Mesenchymal stem cell (in vitro differentiated cells and primary cell): ENCODE results near the gene NEK3.
"Not testable (repeated sequence)": the region's sequence is repeated elsewhere in the genome, so short reads cannot be mapped to it uniquely, and the experiment has no call there.

Source experiments
- DNase-seq: peaks from one replicate; pipeline ENCODE4 v3.0.0-alpha.2; 2013
- H2AFZ ChIP-seq: one replicate; pipeline ENCODE4 v1.6.1; 2013; ENCODE audit warnings: low read depth, mild to moderate bottlenecking, control low read depth, inconsistent platforms, low read length, moderate library complexity
- H2AK5ac ChIP-seq: 2 replicates; pipeline ENCODE4 v1.6.1; 2013; ENCODE audit warnings: low read length, moderate library complexity, mild to moderate bottlenecking, inconsistent platforms; ENCODE audit not compliant: severe bottlenecking
- H2BK120ac ChIP-seq: one replicate; pipeline ENCODE4 v1.6.1; 2013; ENCODE audit warnings: low read depth, mild to moderate bottlenecking, inconsistent platforms, low read length, moderate library complexity
- H2BK12ac ChIP-seq, 2 experiments: one replicate each; pipeline ENCODE4 v1.6.1; 2013; ENCODE audit warnings: inconsistent platforms in 2 of 2, low read length in 2 of 2, mild to moderate bottlenecking in 2 of 2, moderate library complexity in 2 of 2, control low read depth in 1 of 2
- H2BK15ac ChIP-seq: one replicate; pipeline ENCODE4 v1.6.1; 2013; ENCODE audit warnings: mild to moderate bottlenecking, low read depth, inconsistent platforms; ENCODE audit not compliant: poor library complexity, severe bottlenecking
- H2BK5ac ChIP-seq: 2 replicates; pipeline ENCODE4 v1.6.1; 2013; ENCODE audit warnings: low read depth, mild to moderate bottlenecking, low read length, control low read depth, inconsistent platforms; ENCODE audit not compliant: poor library complexity, severe bottlenecking
- H3K14ac ChIP-seq, 2 experiments: one replicate each; pipeline ENCODE4 v1.6.1; 2013; ENCODE audit warnings: inconsistent platforms in 2 of 2, low read length in 2 of 2, control low read depth in 1 of 2, mild to moderate bottlenecking in 1 of 2, moderate library complexity in 1 of 2
- H3K18ac ChIP-seq, 2 experiments: one replicate each; pipeline ENCODE4 v1.6.1; 2013; ENCODE audit warnings: inconsistent platforms in 2 of 2, low read length in 2 of 2, control low read depth in 1 of 2, low read depth in 1 of 2, mild to moderate bottlenecking in 1 of 2
- H3K23ac ChIP-seq, 2 experiments: one replicate each; pipeline ENCODE4 v1.6.1; 2013; ENCODE audit warnings: inconsistent platforms in 2 of 2, low read length in 2 of 2, mild to moderate bottlenecking in 2 of 2, moderate library complexity in 2 of 2, control low read depth in 1 of 2
- H3K27ac ChIP-seq: 2 replicates; pipeline ENCODE4 v1.5.1; 2013; ENCODE audit warnings: mild to moderate bottlenecking, moderate library complexity, low read length, control low read depth, inconsistent platforms; ENCODE audit not compliant: poor library complexity, severe bottlenecking
- H3K27me3 ChIP-seq, 2 experiments: 2 replicates each; pipeline versions ENCODE4 v1.6.1 to v1.7.0; 2013; ENCODE audit warnings: low read length in 2 of 2, mild to moderate bottlenecking in 2 of 2, moderate library complexity in 2 of 2, control low read depth in 1 of 2, inconsistent platforms in 1 of 2; ENCODE audit not compliant: control insufficient read depth in 1 of 2, insufficient read depth in 1 of 2
- H3K36me3 ChIP-seq, 2 experiments: 2 replicates each; pipeline versions ENCODE4 v1.6.1 to v1.7.0; 2013; ENCODE audit warnings: low read length in 2 of 2, control low read depth in 1 of 2, inconsistent platforms in 1 of 2, low read depth in 1 of 2, mild to moderate bottlenecking in 1 of 2; ENCODE audit not compliant: insufficient read depth in 2 of 2, control insufficient read depth in 1 of 2
- H3K4ac ChIP-seq, 2 experiments: one replicate each; pipeline ENCODE4 v1.6.1; 2013; ENCODE audit warnings: inconsistent platforms in 2 of 2, low read length in 2 of 2, mild to moderate bottlenecking in 2 of 2, moderate library complexity in 2 of 2, control low read depth in 1 of 2, low read depth in 1 of 2
- H3K4me1 ChIP-seq: 2 replicates; pipeline ENCODE4 v1.6.1; 2013; ENCODE audit warnings: low read depth, low read length, control low read depth; ENCODE audit not compliant: control insufficient read depth, insufficient read depth
- H3K4me2 ChIP-seq: 2 replicates; pipeline ENCODE4 v1.6.1; 2013; ENCODE audit warnings: low read length, mild to moderate bottlenecking, inconsistent platforms; ENCODE audit not compliant: poor library complexity, severe bottlenecking
- H3K4me3 ChIP-seq, 2 experiments: 2 replicates each; pipeline versions ENCODE4 v1.5.1 to v1.7.0; 2013; ENCODE audit warnings: low read length in 2 of 2, mild to moderate bottlenecking in 2 of 2, control low read depth in 1 of 2, low read depth in 1 of 2; ENCODE audit not compliant: insufficient read depth in 1 of 2
- H3K79me1 ChIP-seq: replicated peaks from 2 replicates; pipeline ENCODE4 v1.6.1; 2013; ENCODE audit warnings: mild to moderate bottlenecking, control low read depth, low read length, inconsistent platforms; ENCODE audit not compliant: poor library complexity, severe bottlenecking
- H3K9ac ChIP-seq: 2 replicates; pipeline ENCODE4 v1.7.0; 2013; ENCODE audit warnings: mild to moderate bottlenecking, low read length, moderate library complexity
- H3K9me3 ChIP-seq: 2 replicates; pipeline ENCODE4 v1.7.0; 2013; ENCODE audit warnings: mild to moderate bottlenecking, low read length; ENCODE audit not compliant: control insufficient read depth
- H4K8ac ChIP-seq: one replicate; pipeline ENCODE4 v1.6.1; 2013; ENCODE audit warnings: inconsistent platforms, mild to moderate bottlenecking, low read length, moderate library complexity
- H4K91ac ChIP-seq: one replicate; pipeline ENCODE4 v1.6.1; 2013; ENCODE audit warnings: mild to moderate bottlenecking, low read length, inconsistent platforms
- WGBS: methylation state at CpG from one replicate; pipeline ENCODE4 v1.1.7; 2013; ENCODE audit warnings: mixed read lengths; 5-methylcytosine and 5-hydroxymethylcytosine counted together

Gene NEK3

DNA sequence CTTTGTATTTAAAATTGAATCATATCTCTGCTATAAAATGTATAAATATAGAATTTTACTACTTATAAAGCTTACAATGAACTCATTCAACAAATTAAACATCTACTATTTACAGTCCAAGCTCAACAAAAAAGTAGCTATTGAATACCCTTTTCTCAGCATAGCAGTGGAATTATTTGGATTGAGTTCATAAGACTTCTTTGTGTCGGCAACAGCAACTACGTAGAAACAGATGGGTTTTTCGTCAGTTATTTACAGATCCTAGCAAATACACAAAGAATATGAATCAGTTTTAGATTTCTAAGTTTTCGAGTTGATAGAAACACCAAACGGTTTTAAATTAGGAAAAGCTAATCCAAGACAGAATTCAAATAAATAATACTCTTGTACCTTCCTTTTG is 10.4 kb upstream of the NEK3 start:
- no peak overlapping the region for H3K18ac ChIP-seq
- H2BK12ac ChIP-seq = no peak overlapping the region
- no peak overlapping the region for H3K14ac ChIP-seq
- H3K36me3 ChIP-seq = peaks cover 23 to 61% of the 10 kb centered on the region in 2 experiments
- no peak overlapping the region for H3K4me3 ChIP-seq
- no peak overlapping the region for H3K27ac ChIP-seq
- H2BK15ac ChIP-seq = no peak overlapping the region
- no peak overlapping the region for H2BK5ac ChIP-seq
- H3K4me1 ChIP-seq = no peaks in the 10 kb centered on the region
- H3K23ac ChIP-seq = no peak overlapping the region
- no peak overlapping the region for H3K4me2 ChIP-seq
- H3K4ac ChIP-seq = no peak overlapping the region
- H3K9ac ChIP-seq = no peak overlapping the region
- H3K79me1 ChIP-seq = no peaks in the 10 kb centered on the region
- H4K91ac ChIP-seq = no peak overlapping the region
- H3K27me3 ChIP-seq = no peaks in the 10 kb centered on the region
- no peak overlapping the region for H2AK5ac ChIP-seq
- no peak overlapping the region for H2AFZ ChIP-seq
- no peaks in the 10 kb centered on the region for H3K9me3 ChIP-seq
- no peak for DNase-seq
- H4K8ac ChIP-seq = no peak overlapping the region
- 91% methylated on average over 2 of the region's 5 CpGs for WGBS
- H2BK120ac ChIP-seq = no peak overlapping the region

DNA sequence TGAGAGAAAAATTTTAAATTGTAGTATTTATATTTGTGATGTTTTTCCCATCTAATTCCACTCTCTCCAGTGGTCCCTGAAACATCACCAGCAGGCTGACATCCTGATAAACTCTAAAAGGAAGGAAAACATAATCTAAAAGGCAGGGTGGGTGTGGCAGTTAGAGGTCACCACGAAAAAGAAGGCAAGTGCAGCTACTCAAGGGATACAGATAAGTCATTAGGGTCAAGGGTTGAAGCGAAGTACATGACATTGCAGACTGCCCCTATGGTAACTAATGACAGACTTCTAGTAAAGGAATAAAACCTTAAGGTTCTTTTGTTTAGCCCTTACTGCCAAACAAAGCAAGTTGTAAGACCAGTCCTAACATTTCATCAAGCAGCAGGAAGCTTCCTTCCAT is 6.0 kb upstream of the NEK3 start:
- H3K27me3 ChIP-seq = no peaks in the 10 kb centered on the region
- H3K36me3 ChIP-seq = peaks cover 16 to 38% of the 10 kb centered on the region in 2 experiments
- H3K18ac ChIP-seq = no peak overlapping the region
- no peak overlapping the region for H2BK120ac ChIP-seq
- no peak overlapping the region for H4K8ac ChIP-seq
- H3K9me3 ChIP-seq = no peaks in the 10 kb centered on the region
- no peak overlapping the region for H2BK5ac ChIP-seq
- H3K23ac ChIP-seq = no peak overlapping the region
- H3K14ac ChIP-seq = no peak overlapping the region
- no peak overlapping the region for H3K4me3 ChIP-seq
- H3K4ac ChIP-seq = no peak overlapping the region
- H3K4me1 ChIP-seq = peaks cover 6% of the 10 kb centered on the region
- no peak overlapping the region for H2AK5ac ChIP-seq
- no peak overlapping the region for H3K27ac ChIP-seq
- no peak for DNase-seq
- no peak overlapping the region for H2BK12ac ChIP-seq
- H2AFZ ChIP-seq = no peak overlapping the region
- no peak overlapping the region for H3K4me2 ChIP-seq
- no peak overlapping the region for H4K91ac ChIP-seq
- whole genome bisulfite sequencing = 85% methylated on average over 1 of the region's 2 CpGs
- no peak overlapping the region for H2BK15ac ChIP-seq
- no peaks in the 10 kb centered on the region for H3K79me1 ChIP-seq
- H3K9ac ChIP-seq = no peak overlapping the region

DNA sequence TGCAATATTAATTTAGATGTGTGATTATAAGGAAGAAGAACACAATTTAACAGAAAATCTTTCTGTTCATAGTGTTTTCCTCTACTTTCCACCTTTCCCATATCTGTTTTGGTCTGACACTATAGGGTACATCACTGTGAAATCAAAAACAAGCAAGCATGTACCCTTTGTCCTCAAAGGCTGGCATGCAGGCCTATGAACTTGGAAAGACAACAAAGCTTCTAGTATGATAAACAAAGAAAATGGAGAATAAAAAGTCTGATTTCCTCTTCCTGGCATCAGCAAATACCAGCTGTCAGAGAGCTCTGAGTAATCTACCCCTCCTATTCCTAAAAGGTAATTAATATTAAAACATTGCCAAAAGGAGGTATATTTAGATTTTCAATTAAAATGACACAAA is 5.6 kb upstream of the NEK3 start:
- no peak overlapping the region for H3K9ac ChIP-seq
- no peak overlapping the region for H2BK12ac ChIP-seq
- H2AK5ac ChIP-seq = no peak overlapping the region
- H4K8ac ChIP-seq = no peak overlapping the region
- H3K79me1 ChIP-seq = no peaks in the 10 kb centered on the region
- no peak overlapping the region for H3K14ac ChIP-seq
- H3K23ac ChIP-seq = no peak overlapping the region
- peaks cover 8% of the 10 kb centered on the region for H3K4me1 ChIP-seq
- H2BK5ac ChIP-seq = no peak overlapping the region
- no peak overlapping the region for H3K18ac ChIP-seq
- no peak overlapping the region for H2BK120ac ChIP-seq
- H4K91ac ChIP-seq = no peak overlapping the region
- H3K4me3 ChIP-seq = no peak overlapping the region
- no peak overlapping the region for H3K4ac ChIP-seq
- DNase-seq = no peak
- peaks cover 14 to 36% of the 10 kb centered on the region in 2 experiments for H3K36me3 ChIP-seq
- no peak overlapping the region for H3K4me2 ChIP-seq
- H3K9me3 ChIP-seq = no peaks in the 10 kb centered on the region
- no peak overlapping the region for H2AFZ ChIP-seq
- no peak overlapping the region for H2BK15ac ChIP-seq
- H3K27me3 ChIP-seq = no peaks in the 10 kb centered on the region
- no peak overlapping the region for H3K27ac ChIP-seq

DNA sequence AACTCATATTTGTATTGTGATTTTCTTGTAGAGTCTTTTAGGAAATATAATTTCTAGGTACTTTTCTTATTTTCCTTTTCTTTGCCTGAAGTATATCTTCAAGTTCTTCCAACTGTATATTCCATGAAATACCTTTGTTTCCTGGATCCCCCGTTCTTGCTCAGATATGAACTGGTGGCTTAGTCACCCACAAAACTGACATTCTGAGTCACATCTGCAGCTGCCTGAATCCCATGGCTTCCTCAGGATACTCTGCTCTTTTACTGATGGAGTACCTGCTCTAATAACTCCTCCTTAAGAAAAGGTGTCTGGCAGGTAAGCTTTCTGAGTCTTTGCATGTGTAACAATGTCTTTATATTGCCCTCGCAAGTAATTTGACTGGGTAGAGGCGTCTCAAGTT is 4.5 kb upstream of the NEK3 start:
- H2BK5ac ChIP-seq, H3K4me3 ChIP-seq, H2AFZ ChIP-seq, H4K8ac ChIP-seq, H4K91ac ChIP-seq, H3K23ac ChIP-seq, H2BK15ac ChIP-seq, DNase-seq, H2AK5ac ChIP-seq, H3K27me3 ChIP-seq, H3K27ac ChIP-seq, H3K4ac ChIP-seq, H2BK120ac ChIP-seq, H3K4me1 ChIP-seq, H3K4me2 ChIP-seq, H2BK12ac ChIP-seq, H3K79me1 ChIP-seq, H3K9me3 ChIP-seq, H3K18ac ChIP-seq, H3K14ac ChIP-seq, H3K9ac ChIP-seq: not testable (repeated sequence)
- peaks cover 12 to 25% of the 10 kb centered on the region in 2 experiments for H3K36me3 ChIP-seq
- WGBS = 10% methylated on average over 1 of the region's 3 CpGs
